HepG2 (cell line): Measurements from ENCODE around the gene PTPRD.

Experiments used
- ATF1 ChIP-seq: IDR thresholded peaks from 2 replicates; pipeline ENCODE4 v1.6.1; 2016; ENCODE audit warnings: mild to moderate bottlenecking, control low read depth
- CCDC6 ChIP-seq: sonication (generic); formaldehyde crosslinking; IDR thresholded peaks from 2 replicates; pipeline ENCODE4 v1.8.1; 2022; ENCODE audit warnings: mild to moderate bottlenecking, missing genetic modification reagents, moderate library complexity
- HOMEZ ChIP-seq: IDR thresholded peaks from 2 replicates; pipeline ENCODE4 v1.6.1; 2016; ENCODE audit warnings: low read depth
- JUN ChIP-seq: sonication (generic); formaldehyde crosslinking; IDR thresholded peaks from 2 replicates; pipeline ENCODE4 v1.4.0; 2020; ENCODE audit warnings: mild to moderate bottlenecking, missing genetic modification reagents
- KDM5B ChIP-seq: sonication (generic); formaldehyde crosslinking; IDR thresholded peaks from 2 replicates; pipeline ENCODE4 v1.4.0; 2020; ENCODE audit warnings: missing genetic modification reagents, mild to moderate bottlenecking, borderline replicate concordance
- ZNF12 ChIP-seq: sonication (generic); formaldehyde crosslinking; IDR thresholded peaks from 2 replicates; pipeline ENCODE4 v1.5.0; 2020; ENCODE audit warnings: missing genetic modification reagents
- ZNF3 ChIP-seq: IDR thresholded peaks from 2 replicates; pipeline ENCODE4 v1.7.0; 2017; ENCODE audit warnings: inconsistent platforms

DNA sequence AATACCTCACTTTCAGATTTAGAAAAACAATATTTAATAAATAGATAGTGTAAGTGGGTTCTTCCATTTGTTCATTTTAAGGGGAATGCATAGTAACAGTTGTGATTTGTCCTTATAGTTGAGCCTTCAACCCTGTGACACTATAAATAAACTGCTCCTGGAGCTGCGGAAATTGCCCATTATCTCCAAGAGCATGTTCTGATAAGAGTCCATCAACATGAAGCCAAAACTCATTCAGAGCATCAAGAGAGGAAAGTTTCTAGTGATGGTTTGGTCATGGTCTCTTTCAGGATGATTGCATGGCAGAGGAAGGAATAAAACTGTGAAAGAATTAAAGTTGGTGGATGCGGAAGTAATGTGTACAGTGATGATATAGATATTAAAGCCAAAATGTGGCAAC is 2041.2 kb downstream of the PTPRD start:
- TF ChIP-seq HOMEZ (CRISPR knock-in tag), result no peak
- no peak for TF ChIP-seq ZNF3 (CRISPR knock-in tag)
- no peak for TF ChIP-seq CCDC6 (CRISPR knock-in tag)
- no peak for TF ChIP-seq ZNF12 (CRISPR knock-in tag)
- no peak for TF ChIP-seq JUN (CRISPR knock-in tag)
- TF ChIP-seq KDM5B, result no peak
- TF ChIP-seq ATF1, result no peak
